Lung microvascular endothelial cell (primary cell): Measurements from ENCODE around the gene SSTR3. TPM values are rescaled to one million over a fixed set of nuclear protein-coding genes. Genes with fewer than 3 reads are reported as not detected.
"Not testable (repeated sequence)": the region's sequence is repeated elsewhere in the genome, so short reads cannot be mapped to it uniquely, and the experiment has no call there.

Source experiments
- DNase-seq, 2 donors: peaks; one replicate each; pipeline versions ENCODE4 v3.0.0 to v3.0.0-alpha.2; 2010; ENCODE audit warnings: low read depth in 2 of 2
- total RNA-seq: library from RNA; depleted of rRNA; stranded (reverse); fragments of >200 nt; gene quantifications from 2 replicates; pipeline ENCODE4 v1.2.1, GENCODE V29; 2014

The SSTR3 gene
- total RNA-seq, 1 donor from 2014 or later = not detected

DNA sequence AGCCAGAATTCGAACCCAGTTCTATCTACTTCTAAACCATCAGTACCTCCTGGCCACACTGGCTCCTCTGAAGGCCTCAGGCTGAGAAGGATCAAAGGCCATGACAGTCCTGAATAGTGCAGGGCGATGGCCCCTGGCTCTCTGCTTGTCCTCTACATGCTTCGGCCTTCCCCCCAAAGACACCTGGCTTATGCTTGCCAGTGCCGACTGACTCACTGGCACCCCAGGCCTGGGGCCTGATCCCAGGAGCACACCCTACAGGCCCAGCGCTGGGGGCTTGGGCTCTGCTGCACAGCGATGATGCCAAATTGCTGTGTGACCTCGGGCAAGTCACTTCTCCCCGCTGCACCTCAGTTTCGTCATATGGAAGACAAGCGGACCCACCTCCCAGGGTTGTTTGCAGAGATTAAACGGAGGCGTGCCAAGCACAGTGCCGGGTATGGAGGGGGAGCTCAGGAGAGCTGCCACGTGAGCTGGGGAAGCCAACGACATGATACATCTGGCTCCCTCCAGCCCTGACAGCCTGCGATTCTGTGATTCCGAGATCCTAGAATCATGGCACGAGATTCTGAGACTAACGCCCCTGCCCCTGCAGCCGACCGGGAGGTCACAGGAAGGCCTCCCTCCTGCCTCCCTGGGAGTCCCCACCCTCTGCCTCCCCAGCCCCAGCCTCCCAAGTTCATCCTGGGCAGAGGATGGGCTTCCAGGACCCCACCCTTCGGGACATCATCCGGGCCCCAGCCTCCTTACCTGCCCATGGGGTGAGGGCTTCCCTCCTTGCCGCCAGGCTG, 1.0 kb downstream of the SSTR3 start:
- no peak for DNase-seq

DNA sequence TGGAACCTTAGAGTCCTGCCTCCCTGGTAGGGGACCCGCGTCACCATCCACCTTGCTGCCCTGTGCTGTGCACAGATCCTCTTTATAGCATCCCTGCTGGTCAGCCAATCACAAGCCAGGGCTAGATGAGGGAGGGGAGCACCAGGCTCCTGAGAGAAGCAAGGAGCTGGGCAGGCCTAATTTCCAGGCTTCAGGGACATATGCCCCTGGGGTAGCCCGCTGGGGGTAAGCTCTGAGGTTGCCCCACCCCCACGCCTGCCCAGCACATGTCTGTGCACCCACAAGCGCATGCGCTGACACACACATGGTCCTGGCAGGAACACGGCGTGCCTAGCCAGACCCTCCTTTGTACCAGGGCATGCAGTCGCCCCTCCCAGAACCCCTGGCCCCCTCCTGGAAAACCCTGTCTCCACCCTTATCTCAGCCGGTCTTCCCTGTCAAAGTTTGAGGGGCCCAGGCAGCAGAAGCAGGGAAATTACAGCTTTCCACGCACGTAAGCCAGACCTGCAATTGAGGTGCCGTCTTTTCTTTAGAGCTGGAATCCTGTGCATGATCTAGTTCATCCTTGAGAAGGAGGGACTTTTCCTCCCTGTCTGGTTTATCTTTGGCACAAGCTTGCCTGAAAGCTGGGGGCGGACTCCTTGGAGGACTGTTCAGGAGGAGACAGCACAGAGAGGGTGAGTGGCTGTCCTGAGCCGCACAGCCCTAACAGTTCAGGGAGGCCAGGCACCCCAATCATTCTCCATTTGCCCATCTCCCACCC, 2.1 kb downstream of the SSTR3 start:
- DNase-seq = no peak

DNA sequence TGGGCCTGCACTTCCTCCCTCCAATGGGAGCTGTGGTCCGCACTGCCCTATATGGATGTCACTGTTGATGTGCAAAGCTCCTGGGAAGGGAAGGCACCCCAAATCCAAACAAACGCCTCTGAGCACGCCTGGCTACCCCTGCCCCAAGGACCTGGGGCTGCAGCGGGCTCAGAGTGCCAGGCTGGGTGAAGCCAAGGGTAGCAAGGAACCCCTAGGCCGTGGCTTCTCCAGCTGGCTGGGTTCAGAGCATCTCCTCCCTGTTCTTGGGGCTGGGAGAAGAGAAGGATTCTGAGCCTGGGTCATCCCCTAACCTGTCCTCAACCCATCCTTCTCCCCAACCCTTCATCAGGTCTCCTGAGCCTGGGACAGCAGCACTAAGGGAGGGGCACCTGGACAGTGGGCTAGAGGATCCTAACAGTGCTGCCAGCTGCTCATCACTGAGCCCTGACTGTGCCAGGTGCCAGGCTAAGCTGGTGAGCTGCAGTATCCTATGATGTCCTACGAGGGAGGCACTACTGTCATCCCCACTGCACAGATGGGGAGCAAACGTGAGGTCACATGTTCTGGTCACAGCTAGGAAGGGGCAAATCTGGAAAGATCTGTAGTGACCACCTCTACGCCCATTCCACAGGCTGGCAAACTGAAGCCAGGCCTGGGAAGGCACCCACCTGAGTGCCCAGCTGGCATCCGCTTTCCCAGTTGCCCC, 3.0 kb downstream of the SSTR3 start:
- no peak for DNase-seq

DNA sequence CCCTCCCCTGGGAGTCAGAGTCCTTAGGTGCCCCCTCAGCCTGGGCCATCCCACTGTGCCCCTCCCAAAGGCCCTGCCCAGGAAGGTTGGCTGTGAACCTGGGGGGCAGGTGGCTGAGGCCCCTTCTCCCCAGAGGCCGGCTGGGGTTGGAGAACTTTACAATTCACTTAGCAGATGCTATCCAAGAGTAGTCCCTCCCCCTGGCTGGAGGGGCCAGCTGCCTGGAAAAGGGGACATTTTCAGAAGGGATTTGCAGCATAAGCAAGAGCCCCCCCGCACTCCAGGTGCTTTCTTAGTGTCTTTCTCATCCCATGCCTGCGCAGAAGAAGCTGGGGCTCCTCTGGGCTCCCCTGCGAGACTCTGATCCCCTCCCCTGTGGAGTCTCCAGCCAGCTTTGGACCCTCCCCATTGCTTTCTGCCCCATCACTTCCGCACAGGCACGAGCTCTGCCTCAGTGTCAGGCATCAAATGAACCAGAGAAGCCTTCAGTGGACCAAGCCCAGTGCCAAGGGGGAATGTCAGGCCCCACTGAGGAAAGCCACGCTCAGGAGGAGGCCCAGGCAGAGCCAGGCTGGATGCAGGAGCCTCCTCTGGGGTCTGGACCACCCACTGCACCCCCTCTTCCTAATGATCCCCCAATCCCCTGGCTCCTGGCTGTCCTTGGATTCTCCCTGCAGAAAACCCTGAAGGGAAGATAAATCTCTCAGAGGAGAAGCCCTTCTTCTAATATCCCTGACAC, 3.7 kb downstream of the SSTR3 start:
- DNase-seq = no peak

DNA sequence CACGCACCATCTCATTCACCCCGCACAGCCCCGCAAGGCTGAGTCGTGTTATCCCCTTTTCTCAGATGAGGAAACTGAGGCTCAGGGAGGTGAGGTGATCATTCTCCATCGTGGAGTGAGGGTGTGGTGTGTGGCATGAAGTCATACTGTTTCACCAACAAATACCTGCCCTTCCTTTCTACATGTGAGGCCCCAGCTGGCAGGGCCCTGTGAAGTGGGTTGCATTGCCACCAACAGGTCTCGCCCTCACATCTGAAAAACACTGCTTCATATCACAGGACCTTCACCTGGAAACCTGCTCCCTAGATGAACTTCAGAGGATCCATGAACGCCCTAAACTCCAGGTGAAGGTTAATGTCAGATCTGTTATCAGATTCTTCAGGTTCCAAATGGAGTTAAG, 4.3 kb downstream of the SSTR3 start:
- no peak for DNase-seq

DNA sequence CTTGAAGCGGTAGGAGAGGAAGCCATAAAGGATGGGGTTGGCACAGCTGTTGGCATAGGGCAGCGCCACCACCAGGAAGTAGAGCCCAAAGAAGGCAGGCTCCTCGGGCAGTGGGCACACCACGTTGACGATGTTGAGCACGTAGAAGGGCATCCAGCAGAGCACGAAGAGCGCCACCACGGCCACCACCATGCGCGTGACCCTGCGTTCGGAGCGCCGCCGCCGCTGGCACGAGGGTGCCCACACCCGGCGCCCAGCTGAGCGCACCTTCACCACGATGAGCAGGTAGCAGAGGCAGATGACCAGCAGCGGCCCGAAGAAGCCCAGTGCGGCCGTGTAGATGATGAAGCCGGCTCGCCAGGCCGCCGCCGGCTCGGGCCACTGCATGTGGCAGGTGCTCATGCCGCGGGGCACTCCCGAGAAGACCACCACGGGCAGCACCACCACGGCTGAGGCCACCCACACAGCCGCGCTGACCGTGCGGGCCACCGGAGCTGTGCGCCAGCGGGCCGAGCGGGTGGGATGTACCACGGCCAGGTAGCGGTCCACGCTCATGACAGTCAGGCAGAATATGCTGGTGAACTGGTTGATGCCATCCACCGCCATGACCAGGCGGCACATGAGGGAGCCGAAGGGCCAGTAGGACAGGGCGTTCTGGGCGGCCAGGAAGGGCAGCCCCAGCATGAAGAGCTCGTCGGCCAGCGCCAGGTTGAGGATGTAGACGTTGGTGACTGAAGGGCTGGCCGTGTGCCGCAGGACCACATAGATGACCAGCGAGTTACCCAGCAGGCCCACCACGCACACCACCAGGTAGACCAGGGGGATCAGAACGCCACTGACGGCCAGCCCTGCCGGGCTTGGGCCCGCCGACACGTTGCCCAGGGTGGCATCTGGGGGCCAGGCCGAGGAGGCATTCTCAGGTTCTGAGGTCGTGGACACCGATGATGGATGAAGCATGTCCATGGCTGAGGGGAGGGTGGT, 5.1 kb downstream of the SSTR3 start:
- no peak for DNase-seq

DNA sequence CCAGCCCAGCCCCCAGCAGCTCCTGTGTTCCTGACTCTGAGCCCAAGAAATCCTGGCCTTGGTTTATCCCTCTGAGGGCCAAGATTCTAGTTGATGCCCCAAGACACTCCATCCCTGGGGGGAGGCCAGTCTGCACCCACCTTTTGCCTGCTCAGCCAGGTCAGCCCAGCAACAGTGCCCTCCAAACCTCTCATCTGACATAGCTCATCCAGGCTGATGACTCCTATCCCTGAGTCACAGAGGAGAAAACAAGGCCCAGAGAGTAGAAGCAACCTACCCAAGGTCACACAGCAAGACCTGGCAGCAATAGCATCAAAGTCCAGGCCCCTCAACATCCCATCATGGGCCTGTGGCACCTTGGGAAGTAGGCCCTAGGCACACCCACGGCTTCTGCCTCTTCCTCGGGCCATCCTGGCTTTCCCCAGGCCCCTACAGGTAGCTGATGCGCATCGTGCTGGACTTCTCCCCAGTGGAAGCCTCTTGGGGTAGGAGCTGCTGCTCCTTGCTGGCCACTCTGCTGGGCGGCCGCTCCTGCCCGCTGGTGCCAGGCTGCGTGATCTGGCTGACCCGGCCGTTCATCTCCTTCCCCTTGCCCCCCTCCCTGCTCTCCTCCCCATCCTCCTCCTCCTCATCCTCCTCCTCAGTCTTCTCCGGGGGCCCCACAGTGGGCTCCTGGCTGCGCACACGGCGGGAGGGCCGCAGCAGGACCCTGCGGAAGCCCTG, 6.0 kb downstream of the SSTR3 start:
- DNase-seq = no peak

DNA sequence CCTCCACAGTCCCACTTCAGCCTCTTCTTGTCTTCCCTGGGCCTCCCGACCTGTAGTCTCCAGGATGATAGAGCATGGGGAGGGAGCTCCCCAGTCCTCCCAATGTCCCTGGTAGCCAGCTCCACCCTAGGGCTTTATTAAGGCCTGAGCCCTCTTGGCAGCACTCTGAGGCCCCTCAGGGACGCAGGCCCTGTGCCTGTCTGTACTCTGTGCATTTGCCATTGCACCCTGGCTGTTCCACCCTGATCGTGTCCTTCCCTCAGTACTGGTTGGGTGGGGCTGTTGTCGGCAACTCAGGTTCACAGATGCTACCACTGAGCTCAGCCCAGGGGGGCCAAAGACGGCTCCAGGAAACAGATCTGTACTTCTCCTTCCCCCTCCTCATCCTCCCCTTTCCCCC, 7.2 kb downstream of the SSTR3 start:
- DNase-seq = no peak

DNA sequence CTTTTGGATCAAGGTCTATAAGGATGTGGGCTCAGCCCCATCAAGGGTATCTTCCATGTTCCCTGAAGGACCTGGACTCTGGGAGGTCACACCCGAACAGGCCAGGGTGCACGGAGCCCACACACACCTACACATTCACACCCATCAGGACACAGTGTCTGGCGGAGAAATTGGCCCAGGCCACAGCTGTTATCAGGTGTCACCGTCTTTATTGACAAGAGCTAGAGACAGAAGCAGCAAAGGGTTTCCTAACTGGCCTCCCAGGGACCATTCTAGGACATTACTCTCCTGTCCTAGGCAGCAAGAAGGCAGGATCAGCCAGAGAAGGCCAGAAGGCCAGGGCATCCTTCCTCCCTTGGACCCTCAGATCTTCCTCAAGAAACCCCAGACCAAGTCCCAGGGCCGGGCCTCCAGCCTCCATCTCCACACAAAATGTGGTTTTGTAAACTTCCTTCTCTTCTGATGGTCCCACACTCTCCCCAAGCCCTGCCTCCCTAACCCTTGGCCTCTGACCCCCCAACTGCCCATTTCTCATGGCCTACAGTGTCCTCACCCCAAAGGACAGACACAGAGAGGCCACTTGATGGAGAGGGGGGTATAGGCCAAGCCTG, 8.1 kb downstream of the SSTR3 start:
- no peak for DNase-seq

DNA sequence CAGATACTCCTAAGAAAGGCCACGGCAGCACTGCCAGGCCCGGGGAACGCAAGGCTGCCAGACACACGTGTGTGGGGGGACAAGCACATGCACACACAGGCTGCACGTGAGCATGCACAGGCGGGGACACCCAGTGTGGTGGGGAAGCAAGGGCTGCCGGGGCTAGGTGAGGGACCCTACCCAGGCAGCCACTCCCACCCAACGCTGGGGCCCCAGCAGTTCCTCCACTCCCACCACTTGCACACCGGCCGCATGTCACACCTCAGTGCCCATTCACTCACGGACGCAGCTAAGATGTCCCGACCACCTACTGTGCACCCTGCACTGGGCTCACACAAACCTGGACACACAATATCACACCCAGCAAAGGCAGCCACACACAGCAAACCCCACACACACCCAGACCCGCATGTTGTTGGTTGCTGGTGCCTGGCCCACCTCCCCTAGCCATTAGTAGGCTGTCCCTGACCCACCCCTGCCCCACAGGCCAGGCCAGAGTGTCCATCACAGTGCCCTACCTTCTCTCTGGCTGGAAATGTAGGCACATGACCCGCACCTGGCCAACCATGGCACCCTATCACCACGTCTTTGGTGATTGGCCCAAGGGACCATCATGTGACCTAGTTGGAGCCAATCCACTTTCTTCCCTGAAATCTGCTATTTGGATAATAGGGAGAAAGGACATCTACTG, 8.8 kb downstream of the SSTR3 start:
- no peak for DNase-seq

DNA sequence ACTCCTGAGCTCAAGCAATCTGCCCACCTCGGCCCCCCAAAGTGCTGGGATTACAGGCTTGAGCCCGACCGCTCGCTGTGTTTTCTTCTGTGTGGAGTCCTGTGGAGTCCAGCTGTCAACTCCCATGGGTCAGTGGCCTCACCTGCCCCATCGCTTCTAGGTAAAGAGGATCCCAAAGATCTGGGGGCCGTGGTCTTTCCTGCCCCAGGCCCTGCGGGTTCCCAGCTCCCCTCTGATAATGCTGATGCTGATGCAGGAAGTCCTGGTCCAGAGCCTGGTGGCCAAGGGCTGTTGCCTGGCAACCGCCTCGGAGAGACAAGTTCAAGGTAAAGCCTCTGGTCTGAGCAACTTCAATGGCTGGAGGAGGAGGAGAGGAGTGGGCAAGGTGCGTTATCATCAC, 9.6 kb downstream of the SSTR3 start:
- DNase-seq = no peak

DNA sequence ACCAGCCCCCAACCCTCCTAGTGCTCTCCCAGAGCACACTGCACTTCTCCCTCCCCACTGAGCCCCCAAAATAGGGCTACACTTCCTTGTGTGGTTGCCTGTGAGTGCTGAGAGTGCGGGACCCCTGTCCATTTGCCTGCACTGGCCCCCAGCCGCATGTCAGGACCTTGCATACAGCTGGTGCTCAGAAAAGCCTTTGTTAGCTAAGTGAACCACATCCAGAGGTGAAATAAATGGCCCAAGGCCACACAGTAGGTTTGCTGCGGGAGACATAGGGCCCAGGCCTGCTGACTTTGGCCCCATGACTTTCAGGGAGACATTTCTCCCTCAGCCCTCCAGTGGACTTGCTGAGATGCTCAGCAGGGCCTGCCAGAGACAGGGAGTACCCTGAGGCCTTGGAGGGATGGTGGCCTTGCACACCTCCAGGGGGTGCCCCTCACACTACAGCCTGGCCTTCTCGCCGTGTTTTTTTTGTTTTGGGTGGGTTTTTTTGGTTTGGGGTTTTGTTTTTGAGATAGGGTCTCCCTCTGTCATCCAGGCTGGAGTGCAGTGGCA, 10.2 kb downstream of the SSTR3 start:
- DNase-seq = no peak

DNA sequence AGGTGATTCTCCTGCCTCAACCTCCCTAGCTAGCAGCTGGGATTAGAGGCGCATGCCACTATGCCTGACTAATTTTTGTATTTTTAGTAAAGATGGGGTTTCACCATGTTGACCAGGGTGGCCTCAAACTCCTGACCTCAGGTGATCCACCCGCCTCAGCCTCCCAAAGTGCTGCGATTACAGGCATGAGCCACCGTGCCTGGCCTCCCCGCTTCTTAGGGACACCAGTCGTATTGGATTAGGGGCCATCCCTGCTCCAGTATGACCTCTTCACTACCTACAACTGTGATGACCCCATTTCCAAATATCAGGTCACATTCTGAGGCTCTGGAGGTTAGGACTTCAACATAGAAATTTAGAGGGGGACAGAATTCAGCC, 10.8 kb downstream of the SSTR3 start:
- not testable (repeated sequence) for DNase-seq

DNA sequence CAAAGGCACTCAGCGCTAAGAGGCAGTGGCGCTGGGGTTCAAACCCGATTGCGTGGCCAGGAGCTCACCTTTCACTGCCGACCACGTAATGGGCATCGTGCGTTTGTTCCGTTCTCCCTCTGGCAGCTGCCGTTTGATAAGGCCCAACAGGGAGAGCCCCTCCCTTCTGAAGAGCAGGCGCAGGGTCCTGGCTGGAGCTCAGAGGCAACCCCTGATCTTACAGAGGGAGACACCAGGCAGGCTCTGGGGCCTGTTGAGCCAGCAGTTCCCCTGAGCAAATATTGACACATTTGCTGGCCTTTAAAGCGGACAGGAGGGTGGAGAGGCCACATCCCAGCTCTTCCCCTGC, 12.5 kb downstream of the SSTR3 start:
- DNase-seq = no peak

DNA sequence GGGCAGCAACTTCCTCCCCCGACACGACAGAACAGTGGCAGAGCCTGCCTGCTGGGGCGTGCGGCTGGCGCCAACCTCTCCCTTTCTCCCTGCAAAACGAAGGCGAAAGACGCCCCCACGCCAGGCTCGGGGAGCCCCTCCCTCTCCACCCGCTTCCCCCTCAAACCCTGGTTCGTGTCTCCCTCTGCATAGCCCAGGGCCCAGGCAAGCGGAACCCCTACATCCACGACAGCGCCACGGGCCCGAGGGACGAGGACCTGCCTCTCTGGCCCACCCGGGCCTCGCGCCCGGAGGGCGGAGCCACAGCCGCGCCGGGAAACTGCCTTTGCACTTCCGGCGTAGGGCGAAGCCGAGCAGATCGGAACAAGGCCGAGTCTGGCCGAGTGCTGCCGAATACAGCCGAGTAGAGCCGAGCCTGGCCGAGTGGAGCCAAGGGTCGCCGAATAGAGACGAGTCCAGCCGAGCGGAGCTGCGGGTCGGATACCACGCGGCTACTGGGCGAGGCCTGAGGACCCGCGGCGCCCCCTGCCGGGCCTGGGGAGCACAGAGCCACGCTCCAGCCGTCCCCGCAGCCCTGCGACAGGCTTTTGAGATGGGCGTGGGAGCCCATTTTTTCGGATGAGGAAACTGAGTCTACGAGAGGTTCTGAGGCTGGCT, 13.0 kb downstream of the SSTR3 start:
- DNase-seq = peak; percentile 97 to 99

DNA sequence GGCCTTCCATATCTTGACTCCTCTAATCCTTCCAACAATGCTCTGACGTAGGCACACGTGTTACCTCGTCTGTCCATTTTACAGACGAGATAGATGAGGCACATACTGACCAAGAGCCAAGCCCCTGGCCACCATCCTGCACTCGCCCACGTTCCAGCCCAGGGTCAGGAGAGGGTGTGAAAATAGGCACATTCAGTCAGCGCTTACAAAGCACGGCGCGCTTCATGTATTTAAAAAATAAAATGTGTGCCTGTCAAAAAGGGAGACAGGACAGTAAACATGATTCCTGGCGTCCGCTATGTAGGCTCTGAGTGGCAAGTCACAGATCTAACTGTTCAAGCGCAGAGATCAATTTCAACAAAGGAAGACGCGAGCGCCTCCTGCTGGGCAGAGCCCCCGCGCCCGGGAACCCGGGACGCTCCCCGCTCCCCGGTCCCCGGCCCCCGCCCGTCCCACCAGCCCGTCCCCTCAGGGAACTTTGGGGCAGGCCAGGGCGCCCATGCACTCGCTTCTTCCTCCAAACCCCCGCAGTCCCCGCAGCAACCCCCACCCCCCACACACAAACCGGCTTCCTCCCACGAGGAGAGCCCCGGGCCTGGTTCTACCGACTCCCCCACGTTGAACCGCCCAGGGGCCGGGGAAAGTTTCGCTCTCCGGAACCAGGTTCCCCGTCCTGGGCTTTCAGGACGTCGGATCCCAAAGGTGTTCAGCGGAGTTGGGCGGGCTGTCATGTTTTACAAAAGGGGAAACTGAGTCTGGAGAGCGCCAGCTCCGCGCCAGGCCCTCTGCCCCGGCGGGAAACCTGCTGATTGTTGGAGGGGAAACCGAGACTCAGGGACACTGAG, 13.8 kb downstream of the SSTR3 start:
- DNase-seq = peak; percentile 72 to 87
